HG03280 (cell line): ENCODE results near the gene WNT5B.

Source experiments
- ATAC-seq: cut with Tn5 transposase; IDR thresholded peaks from one replicate; pipeline ENCODE4 v1.9.1; 2021; ENCODE audit warnings: mild to moderate bottlenecking, moderate library complexity; ENCODE audit not compliant: unreplicated experiment

WNT5B gene

DNA sequence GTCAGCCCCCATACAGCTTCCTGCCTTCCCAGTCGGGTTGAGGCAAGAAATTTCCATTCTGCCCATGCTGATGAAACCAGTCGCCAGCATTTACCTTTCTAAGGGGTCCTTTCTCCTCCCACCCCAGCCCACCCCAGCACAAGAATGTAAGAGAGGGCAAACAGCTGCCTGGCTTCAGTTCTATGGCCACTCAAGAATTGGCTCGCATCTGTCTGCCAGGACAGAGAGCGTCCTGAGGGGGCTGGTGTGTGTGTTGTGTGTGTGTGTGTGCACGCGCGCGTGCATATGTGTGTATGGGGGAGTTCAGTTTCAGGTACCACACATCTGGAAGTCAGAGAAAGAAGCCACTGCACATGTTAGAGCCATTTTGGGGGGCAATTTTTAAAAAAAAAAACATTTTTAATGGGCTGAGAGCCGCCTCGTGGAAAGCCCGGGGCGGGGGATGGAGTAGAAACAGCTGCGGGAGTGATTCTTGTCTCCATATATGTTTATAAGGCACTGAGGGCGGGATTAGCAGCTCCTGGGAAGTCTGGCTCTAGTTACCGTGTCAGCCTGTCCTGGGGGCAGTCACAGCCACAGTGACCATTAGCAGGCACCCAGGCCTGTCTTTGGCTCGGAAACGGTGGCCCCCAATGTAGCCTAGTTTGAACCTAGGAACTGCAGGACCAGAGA, at the start of gene WNT5B:
Gene WNT5B (plus strand): TSS at position 566 of the 672 bp plus-strand sequence. CDS start 2,124 bp downstream, outside the sequence.
- no peak for ATAC-seq

DNA sequence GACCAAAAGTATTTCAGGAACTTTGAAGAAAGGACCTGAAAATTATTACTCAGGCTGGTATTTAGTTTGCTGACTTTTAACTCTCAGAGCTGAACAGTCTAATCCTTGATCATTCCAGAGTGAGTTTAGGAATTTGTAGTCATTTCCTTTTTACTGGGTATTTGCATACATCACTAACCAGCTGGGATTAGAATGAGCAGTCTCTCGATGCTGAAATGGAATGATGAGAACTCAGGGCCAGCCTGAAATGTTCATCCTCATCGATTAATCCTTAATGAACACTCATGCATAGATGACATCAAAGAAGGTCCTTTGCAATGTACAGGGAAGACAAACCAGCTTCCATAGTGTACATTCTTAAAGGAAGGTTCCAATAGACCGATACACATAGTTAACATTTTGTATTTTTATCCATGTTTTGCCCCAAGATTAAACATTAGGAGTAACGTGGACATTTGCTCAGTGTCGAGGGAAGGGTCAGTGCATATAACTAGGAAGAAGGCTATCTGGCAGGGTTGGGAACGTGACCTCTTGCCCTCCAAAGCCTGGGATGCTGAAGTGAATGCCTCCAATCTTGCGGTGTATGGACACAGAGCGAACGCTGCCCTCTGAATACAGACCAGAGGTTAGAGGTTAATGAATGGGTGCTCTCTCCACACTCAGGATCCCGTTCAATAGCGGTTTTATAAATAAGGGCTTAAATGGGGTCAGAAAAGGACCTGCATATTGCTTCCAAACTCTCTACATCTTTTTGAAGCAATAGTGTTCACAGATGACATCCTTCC, 49.2 kb upstream of the WNT5B start:
- no peak for ATAC-seq

GRCh38 chr12:1580526-1580925, 48.5 kb upstream of the WNT5B start:
- no peak for ATAC-seq

GRCh38 chr12:1581973-1582708, 46.9 kb upstream of the WNT5B start:
- ATAC-seq, result no peak

- no peak for ATAC-seq
These were observed 46.4 kb upstream of the WNT5B start for GRCh38 chr12:1582709-1583050.

DNA sequence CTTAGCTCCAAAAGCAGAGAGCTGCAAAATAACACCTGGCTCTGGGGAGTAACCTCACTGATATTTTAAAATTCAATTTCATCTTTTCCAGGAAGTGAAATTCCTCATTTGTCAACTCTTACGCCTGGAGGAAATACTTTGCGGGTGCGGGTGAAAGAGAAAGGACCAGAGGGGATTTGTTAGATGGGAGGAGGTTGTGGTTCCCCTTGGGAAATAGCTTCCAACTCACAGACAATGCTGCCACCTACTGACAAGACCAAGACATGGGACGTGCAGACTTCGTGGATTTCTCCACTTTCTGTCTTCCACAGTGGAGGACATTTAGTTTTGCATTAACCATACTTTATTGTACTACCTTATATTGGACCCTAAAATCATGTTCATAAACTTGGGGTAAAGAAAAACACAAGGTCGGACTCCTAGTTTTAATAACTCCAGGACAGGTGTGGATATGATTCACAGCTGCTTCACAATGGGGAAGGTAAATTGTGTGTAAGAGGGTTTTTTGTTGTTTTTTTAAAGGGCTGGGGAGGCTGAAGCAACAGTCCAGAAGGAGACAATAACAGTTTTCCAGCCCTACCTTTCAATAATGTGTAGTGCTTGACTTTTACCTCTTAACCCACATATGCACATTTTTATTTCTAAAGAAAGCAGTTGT, 45.5 kb upstream of the WNT5B start:
- no peak for ATAC-seq

DNA sequence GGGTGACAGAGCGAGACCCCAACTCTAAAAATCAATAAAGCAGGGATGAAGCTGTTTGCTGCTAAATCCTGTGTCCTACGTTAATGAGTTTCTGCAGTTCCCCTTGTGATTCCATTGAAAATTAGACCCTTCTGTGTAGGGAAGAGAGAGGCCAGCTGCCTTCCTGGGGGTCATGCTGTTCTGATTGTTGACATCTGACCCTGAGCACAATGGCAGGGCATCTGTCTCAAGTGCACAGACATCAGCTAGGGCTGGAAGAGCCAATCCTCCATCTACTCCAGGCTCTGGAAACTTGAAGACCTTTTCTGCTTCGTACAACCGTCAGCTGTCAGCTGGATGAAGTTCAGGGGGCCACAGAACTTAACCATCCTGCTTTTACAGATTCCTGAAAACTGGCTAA, 44.7 kb upstream of the WNT5B start:
- ATAC-seq, result no peak

- no peak for ATAC-seq
These were observed 41.0 kb upstream of the WNT5B start for GRCh38 chr12:1587927-1588574.

- no peak for ATAC-seq
These were observed 40.5 kb upstream of the WNT5B start for GRCh38 chr12:1588575-1588947.

DNA sequence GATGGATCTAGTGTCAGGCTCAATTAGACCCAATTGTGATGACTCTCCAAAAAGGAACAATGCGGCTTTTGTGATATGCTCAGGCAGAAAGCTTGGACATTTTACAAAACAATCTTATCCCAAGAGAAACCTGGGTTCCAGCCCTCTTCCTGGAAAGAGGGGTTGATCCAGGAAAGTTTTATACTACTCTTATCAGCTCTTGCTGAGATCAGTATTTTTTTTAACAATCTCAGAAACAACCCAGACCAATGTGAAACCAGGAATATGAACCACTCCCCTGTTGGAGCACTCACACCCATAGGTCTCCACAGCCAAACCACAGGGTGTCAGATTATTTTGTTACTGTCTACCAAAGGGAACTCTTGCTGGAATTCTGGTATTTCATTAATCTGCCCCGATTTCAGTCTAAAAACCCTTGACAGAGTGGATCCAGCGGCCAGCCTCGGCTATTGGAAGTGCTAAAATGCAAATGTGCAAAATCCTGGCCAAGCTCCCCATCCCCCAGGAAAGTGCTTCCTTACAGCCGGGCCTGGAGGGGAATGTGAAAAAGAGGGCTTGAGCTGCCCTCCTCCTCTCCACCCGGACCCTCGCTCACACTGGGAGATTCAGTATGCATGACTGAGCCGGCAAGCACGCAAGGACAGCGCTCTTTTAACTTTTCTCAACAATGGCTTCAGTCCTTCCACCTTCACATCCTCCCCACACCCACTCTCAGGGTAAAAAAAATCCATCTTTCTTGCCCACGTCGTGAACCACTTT, 38.6 kb upstream of the WNT5B start:
- ATAC-seq, result no peak

- ATAC-seq, result no peak
These were observed 38.0 kb upstream of the WNT5B start for GRCh38 chr12:1591034-1591433.

DNA sequence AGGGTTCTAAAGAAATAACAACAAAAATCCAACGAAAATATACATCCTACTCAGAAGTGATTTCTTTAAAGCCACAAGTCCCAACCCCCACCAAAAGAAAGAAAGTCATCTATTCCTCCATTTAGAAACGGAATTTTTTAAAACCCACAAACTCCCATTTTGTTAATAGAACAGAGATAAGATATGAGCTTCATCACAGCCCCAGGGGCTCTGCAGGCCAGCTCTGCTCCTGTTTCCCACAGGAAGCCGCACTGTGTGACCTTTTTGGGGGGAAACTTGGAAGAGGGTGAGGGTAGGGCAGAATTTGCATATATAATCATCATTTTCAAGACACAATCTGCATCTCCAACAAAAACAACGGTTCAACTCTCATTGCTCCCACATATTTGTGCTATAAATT, 37.5 kb upstream of the WNT5B start:
- ATAC-seq, result no peak

- ATAC-seq, result no peak
These were observed 36.4 kb upstream of the WNT5B start for GRCh38 chr12:1592444-1593173.

DNA sequence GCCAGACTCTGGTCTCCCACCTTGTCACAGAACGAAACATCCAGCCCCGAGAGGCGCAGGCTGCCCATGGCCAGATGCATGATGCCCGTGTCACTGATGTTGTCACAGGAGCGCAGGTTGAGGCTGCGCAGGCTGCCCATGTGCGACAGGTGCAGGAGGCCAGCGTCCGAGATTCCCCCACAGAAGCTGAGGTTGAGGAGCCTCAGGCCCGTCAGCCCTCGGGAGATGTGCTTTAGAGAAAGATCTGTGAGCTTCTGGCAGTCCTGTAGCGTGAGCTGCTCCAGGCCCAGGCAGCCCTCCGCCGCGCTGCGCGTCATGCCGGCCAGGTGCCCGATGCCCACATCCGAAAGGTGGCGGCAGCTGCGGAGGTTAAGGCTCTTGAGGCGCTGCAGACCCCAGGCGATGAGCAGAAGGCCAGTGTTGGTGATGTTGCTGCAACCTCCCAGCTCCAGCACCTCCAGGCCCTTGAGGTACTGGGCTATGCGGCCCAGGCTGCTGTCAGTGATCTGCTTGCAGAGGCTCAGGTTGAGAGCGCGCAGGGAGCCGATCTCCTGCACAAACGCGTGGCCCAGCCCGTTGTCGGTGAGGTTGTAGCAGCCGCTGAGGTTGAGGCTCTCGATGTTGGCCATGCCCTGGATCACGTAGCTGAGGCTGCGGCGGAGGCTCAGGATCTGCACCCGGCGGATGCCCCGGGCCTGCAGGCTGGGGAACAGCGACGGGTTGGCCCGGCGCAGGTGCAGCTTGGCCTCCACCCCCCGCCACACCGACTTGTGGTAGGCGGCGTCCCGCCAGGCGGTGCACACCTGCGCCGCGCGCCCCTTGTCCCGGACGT, 35.6 kb upstream of the WNT5B start:
- ATAC-seq, result peak; percentile 24

DNA sequence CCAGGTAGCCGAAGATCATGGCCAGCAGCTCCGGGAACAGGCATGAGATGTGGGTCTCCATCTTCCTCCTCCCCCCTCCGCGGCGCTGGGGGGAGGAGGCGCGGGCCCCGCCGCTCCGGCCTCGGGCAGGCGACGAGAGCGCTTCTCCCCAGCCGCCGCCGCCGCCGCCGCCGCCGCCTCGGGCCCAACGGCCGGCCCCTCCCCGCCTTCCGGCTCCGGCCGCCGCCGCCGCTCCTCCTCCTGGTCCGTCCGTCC, 35.1 kb upstream of the WNT5B start:
- ATAC-seq, result no peak

GRCh38 chr12:1594261-1595025, 34.6 kb upstream of the WNT5B start, which contains the start of gene FBXL14:
FBXL14 (minus strand) TSS chr12:1594581; CDS start chr12:1594066, 515 bp downstream.
- ATAC-seq, result peak; percentile 61

- ATAC-seq, result no peak
These were observed 33.9 kb upstream of the WNT5B start for GRCh38 chr12:1595026-1595561.
